Esophagus squamous epithelium (tissue), 5 donors: ENCODE data around the gene SLC24A3. TPM values are rescaled to one million over a fixed set of nuclear protein-coding genes. Genes with fewer than 3 reads are reported as not detected.

Experiments
- DNase-seq: peaks from one replicate; lab custom pipeline; 2025; lab: John Stamatoyannopoulos, UW
- H3K27ac ChIP-seq, 4 donors: fragments of 200-600 bp; sonication (generic); one replicate each; pipeline ENCODE4 v1.5.1; 2016 to 2019; ENCODE audit warnings: mild to moderate bottlenecking in 1 of 4
- H3K27me3 ChIP-seq, 4 donors: fragments of 200-600 bp; sonication (generic); 1 replicate in 3 of 4; 2 replicates in 1 of 4; pipeline versions ENCODE4 v1.5.1 to v1.6.0; 2017 to 2021; ENCODE audit warnings: antibody characterized with exemption in 1 of 4
- H3K36me3 ChIP-seq, 3 donors: fragments of 200-600 bp; sonication (generic); one replicate each; pipeline ENCODE4 v1.5.1; 2016 to 2019
- H3K4me1 ChIP-seq, 3 donors: fragments of 200-600 bp; sonication (generic); one replicate each; pipeline ENCODE4 v1.5.1; 2017 to 2019
- H3K4me3 ChIP-seq, 4 donors: fragments of 200-600 bp; sonication (generic); 1 replicate in 3 of 4; 2 replicates in 1 of 4; pipeline ENCODE4 v1.5.1; 2016 to 2019; ENCODE audit warnings: mild to moderate bottlenecking in 2 of 4, moderate library complexity in 1 of 4
- H3K9me3 ChIP-seq, 3 donors: fragments of 200-600 bp; sonication (generic); one replicate each; pipeline ENCODE4 v1.5.1; 2016 to 2019
- POLR2A ChIP-seq, 4 donors: fragments of 450-650 bp; IDR thresholded peaks; one replicate each; pipeline ENCODE4 v1.6.1; 2017; ENCODE audit warnings: antibody characterized with exemption in 4 of 4, mild to moderate bottlenecking in 4 of 4, moderate library complexity in 3 of 4
- WGBS, 2 donors: methylation state at CpG; one replicate each; pipeline ENCODE4 v1.1.5; 2018; 5-methylcytosine and 5-hydroxymethylcytosine counted together
- intact Hi-C: fragments of 100-400 bp; cut with DNase I; formaldehyde crosslinking; loops from one replicate; pipeline ENCODE4 v1.15.0; 2022
- total RNA-seq, 4 donors: library from RNA; depleted of rRNA; stranded (reverse); fragments of >200 nt; gene quantifications; one replicate each; pipeline ENCODE4 v1.1.0, GENCODE V29; 2016
- TF ChIP-seq, protein P1 (sequence below), 6 experiments: fragments of 450-650 bp in 4 of 6; fragments of 200-600 bp in 2 of 6; sonication (generic) in 2 of 6; IDR thresholded peaks; one replicate each; pipeline ENCODE4 v1.5.1; 2016 to 2019; ENCODE audit warnings: antibody characterized with exemption in 6 of 6, mild to moderate bottlenecking in 4 of 6, moderate library complexity in 4 of 6
- donor health status: DM: yes; HTN: yes; CAD: no.

Gene SLC24A3
- total RNA-seq, 4 donors from 2014 or later, result 3.0 to 8.2 (median 6.1) TPM

DNA sequence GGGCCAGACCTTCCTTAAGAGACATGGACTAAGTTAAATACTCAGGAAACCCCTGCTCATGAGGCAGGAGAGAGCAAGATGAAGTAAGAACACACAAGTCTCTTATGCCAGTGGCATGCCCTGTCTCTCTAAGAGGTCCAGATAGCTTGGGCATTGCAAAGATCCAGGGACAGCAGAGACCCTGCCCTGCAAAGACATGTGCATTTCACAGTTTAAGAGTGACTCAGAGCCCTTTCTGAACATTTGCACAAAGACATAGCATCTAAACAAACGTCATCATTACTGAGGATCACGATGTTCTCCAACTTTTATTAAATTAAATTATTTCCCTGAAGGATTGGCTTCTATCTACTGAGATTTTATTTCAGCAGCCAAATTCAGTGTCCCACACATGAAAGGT, 315.1 kb downstream of the SLC24A3 start:
- intact Hi-C loops, result no loop called here
- H3K27ac ChIP-seq, result peak overlapping the region in 1 of 4 donors; percentile 0
- TF ChIP-seq POLR2A (IDR thresholded peaks at IDR 0.05), result no peak
- TF ChIP-seq, protein P1, sequence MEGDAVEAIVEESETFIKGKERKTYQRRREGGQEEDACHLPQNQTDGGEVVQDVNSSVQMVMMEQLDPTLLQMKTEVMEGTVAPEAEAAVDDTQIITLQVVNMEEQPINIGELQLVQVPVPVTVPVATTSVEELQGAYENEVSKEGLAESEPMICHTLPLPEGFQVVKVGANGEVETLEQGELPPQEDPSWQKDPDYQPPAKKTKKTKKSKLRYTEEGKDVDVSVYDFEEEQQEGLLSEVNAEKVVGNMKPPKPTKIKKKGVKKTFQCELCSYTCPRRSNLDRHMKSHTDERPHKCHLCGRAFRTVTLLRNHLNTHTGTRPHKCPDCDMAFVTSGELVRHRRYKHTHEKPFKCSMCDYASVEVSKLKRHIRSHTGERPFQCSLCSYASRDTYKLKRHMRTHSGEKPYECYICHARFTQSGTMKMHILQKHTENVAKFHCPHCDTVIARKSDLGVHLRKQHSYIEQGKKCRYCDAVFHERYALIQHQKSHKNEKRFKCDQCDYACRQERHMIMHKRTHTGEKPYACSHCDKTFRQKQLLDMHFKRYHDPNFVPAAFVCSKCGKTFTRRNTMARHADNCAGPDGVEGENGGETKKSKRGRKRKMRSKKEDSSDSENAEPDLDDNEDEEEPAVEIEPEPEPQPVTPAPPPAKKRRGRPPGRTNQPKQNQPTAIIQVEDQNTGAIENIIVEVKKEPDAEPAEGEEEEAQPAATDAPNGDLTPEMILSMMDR (IDR thresholded peaks at IDR 0.05), result no peak
- WGBS, 2 donors, result 73 to 86% methylated on average over 2 of the region's 2 CpGs
- H3K4me3 ChIP-seq, result no peak overlapping the region
- no peak for DNase-seq
- peaks cover 0 to 11% (median 0%) of the 10 kb centered on the region in 3 donors for H3K4me1 ChIP-seq
- no peaks in the 10 kb centered on the region for H3K36me3 ChIP-seq
- no peaks in the 10 kb centered on the region for H3K9me3 ChIP-seq
- H3K27me3 ChIP-seq, result no peaks in the 10 kb centered on the region

DNA sequence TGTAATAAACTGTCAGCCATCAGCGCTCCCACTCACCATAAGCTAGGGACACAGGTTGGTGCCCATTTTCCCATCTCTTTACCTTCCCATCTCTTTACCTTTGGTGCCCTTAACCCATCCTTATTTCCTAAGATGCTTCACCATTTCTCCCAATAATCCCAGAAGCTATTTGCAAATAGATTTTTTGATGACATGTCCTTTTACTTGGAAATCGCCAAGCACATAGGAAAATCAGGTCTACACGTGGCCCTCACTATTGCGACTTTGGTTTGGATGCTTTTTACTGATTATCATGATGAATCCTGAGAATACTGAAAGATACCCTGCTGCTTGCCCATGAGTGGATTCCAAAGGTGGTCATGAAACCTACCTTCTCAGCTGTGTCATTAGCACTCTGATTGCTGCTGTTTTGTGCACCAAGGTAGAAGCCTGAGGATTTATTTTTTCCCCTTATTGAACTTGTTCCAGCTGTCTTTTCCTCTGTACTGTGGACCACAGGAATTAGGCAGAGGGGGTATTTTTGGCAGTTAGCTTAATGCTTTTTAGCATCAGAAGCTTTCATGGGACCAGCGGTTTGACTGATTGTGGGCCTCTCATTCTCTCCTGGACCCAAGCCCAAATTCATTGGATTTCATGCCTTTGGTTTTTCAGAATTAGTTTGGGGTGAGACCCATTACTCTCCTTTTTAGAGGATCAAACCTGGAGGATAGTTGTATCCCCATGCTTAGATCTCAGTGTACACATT, 316.0 kb downstream of the SLC24A3 start:
- no peaks in the 10 kb centered on the region for H3K9me3 ChIP-seq
- H3K27ac ChIP-seq, result peak overlapping the region in 1 of 4 donors; percentile 0
- no peak overlapping the region for H3K4me3 ChIP-seq
- no peak for DNase-seq
- no peaks in the 10 kb centered on the region for H3K27me3 ChIP-seq
- TF ChIP-seq POLR2A (IDR thresholded peaks at IDR 0.05), result no peak
- TF ChIP-seq, protein P1 (IDR thresholded peaks at IDR 0.05), result no peak
- intact Hi-C loops, result no loop called here
- no peaks in the 10 kb centered on the region for H3K36me3 ChIP-seq
- 85 to 96% methylated on average over 5 of the region's 5 CpGs for WGBS, 2 donors
- peaks cover 0 to 2% (median 0%) of the 10 kb centered on the region in 3 donors for H3K4me1 ChIP-seq

DNA sequence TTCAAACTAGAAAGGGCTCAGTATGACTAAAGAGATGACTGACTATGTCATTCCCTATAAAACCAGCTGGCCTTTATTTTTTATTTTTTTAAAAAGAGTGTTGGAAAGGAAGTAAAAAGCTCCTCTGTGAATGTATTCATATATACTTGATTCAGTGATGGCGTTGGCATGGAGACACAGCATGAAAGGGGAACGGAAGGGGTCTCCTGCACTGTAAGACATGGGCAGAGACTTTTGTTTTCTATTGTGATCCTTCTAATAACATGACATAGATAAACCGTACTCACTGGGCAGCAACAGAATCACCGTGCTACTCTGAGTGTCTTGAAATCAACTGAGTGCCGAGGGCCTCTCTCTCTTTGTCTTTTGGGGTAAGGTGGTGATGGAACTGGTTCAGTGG, 317.6 kb downstream of the SLC24A3 start:
- WGBS, 2 donors, result 87% methylated on average over 5 of the region's 5 CpGs
- H3K4me1 ChIP-seq, result no peaks in the 10 kb centered on the region
- TF ChIP-seq, protein P1 (IDR thresholded peaks at IDR 0.05), result no peak
- TF ChIP-seq POLR2A (IDR thresholded peaks at IDR 0.05), result no peak
- no peaks in the 10 kb centered on the region for H3K36me3 ChIP-seq
- H3K9me3 ChIP-seq, result no peaks in the 10 kb centered on the region
- intact Hi-C loops, result no loop called here
- H3K4me3 ChIP-seq, result no peak overlapping the region
- no peak overlapping the region for H3K27ac ChIP-seq
- DNase-seq, result no peak
- no peaks in the 10 kb centered on the region for H3K27me3 ChIP-seq

GRCh38 chr20:19531446-19531845, 319.0 kb downstream of the SLC24A3 start:
- no peaks in the 10 kb centered on the region for H3K27me3 ChIP-seq
- no peak for TF ChIP-seq POLR2A (IDR thresholded peaks at IDR 0.05)
- TF ChIP-seq, protein P1 (IDR thresholded peaks at IDR 0.05), result no peak
- DNase-seq, result no peak
- H3K36me3 ChIP-seq, result no peaks in the 10 kb centered on the region
- no peak overlapping the region for H3K27ac ChIP-seq
- 83 to 89% methylated on average over 5 of the region's 5 CpGs for WGBS, 2 donors
- intact Hi-C loops, result no loop called here
- no peaks in the 10 kb centered on the region for H3K4me1 ChIP-seq
- no peaks in the 10 kb centered on the region for H3K9me3 ChIP-seq
- H3K4me3 ChIP-seq, result no peak overlapping the region

DNA sequence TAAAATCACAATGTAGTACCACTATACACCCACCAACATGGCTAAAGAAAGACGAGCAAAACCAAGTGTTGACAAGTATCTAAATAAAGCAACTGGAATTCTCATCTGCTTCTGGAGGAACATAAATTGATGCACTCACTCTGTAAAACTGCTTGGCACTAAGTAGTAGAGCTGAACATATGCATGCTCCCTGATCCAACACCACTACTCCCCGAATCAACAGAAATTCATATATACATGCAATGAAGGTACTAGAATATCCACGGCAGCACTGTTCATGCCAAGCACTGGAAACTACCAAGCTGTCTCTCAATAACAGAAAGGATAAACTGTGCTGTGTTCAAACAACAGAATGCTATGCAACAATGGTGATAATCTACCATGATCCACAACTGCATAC, 326.1 kb downstream of the SLC24A3 start:
- TF ChIP-seq POLR2A (IDR thresholded peaks at IDR 0.05), result no peak
- TF ChIP-seq, protein P1 (IDR thresholded peaks at IDR 0.05), result no peak
- Histone ChIP-seq H3K36me3 (no peaks in the 10 kb centered on the region), H3K27me3 (no peaks in the 10 kb centered on the region), H3K9me3 (no peaks in the 10 kb centered on the region), H3K27ac (no peak overlapping the region), H3K4me3 (no peak overlapping the region), H3K4me1 (no peaks in the 10 kb centered on the region)
- intact Hi-C loops, result no loop called here
- WGBS, 2 donors, result 72 to 86% methylated on average over 3 of the region's 3 CpGs
- no peak for DNase-seq
